Keratinocyte (primary cell): ENCODE results near the gene THOC7. TPM values are rescaled to one million over a fixed set of nuclear protein-coding genes. Genes with fewer than 3 reads are reported as not detected.

Experiments
- DNase-seq: peaks from one replicate; pipeline ENCODE4 v3.0.0-alpha.2; 2011; ENCODE audit warnings: low read depth, missing footprints, low spot score
- FAIRE-seq: peaks from 2 replicates; lab custom pipeline; 2011; peaks lifted over from hg19 to GRCh38; lab: Jason Lieb, UNC
- H2AFZ ChIP-seq: 2 replicates; pipeline ENCODE4 v1.6.0; 2012; ENCODE audit warnings: low read length, control low read depth, inconsistent platforms; ENCODE audit not compliant: control insufficient read depth
- H3K27ac ChIP-seq: 2 replicates; pipeline ENCODE4 v1.5.1; 2011; ENCODE audit warnings: low read length; ENCODE audit not compliant: control insufficient read depth, insufficient read depth
- H3K27me3 ChIP-seq: 3 replicates; pipeline ENCODE4 v1.6.0; 2011; ENCODE audit warnings: low read length; ENCODE audit not compliant: control insufficient read depth, insufficient read depth; ENCODE audit errors: extremely low read depth
- H3K36me3 ChIP-seq, 2 experiments: 2 replicates in 1 of 2; 3 replicates in 1 of 2; pipeline ENCODE4 v1.5.1; 2011; ENCODE audit warnings: low read length in 2 of 2, mild to moderate bottlenecking in 1 of 2; ENCODE audit not compliant: control insufficient read depth in 2 of 2, insufficient read depth in 2 of 2; ENCODE audit errors: extremely low read depth in 1 of 2
- H3K4me1 ChIP-seq: 3 replicates; pipeline ENCODE4 v1.5.1; 2011; ENCODE audit warnings: low read length; ENCODE audit not compliant: control insufficient read depth, insufficient read depth; ENCODE audit errors: extremely low read depth
- H3K4me2 ChIP-seq: 3 replicates; pipeline ENCODE4 v1.6.0; 2011; ENCODE audit warnings: low read depth, low read length; ENCODE audit not compliant: control insufficient read depth, insufficient read depth; ENCODE audit errors: extremely low read depth
- H3K4me3 ChIP-seq, 3 experiments: fragments of 200-600 bp in 1 of 3; sonication (generic) in 1 of 3; 2 replicates in 2 of 3; 3 replicates in 1 of 3; pipeline ENCODE4 v1.5.1; 2011 to 2016; ENCODE audit warnings: low read length in 3 of 3, mild to moderate bottlenecking in 3 of 3, control low read depth in 2 of 3, inconsistent platforms in 1 of 3, low read depth in 1 of 3, mixed read lengths in 1 of 3, mixed run types in 1 of 3, moderate library complexity in 1 of 3; ENCODE audit not compliant: control insufficient read depth in 2 of 3, insufficient read depth in 2 of 3; ENCODE audit errors: extremely low read depth in 1 of 3
- H3K79me2 ChIP-seq: 2 replicates; pipeline ENCODE4 v1.6.0; 2012; ENCODE audit warnings: low read length; ENCODE audit not compliant: control insufficient read depth, insufficient read depth
- H3K9ac ChIP-seq: 3 replicates; pipeline ENCODE4 v1.6.0; 2011; ENCODE audit warnings: low read length; ENCODE audit not compliant: control insufficient read depth, insufficient read depth; ENCODE audit errors: extremely low read depth
- H3K9me1 ChIP-seq: 3 replicates; pipeline ENCODE4 v1.6.0; 2011; ENCODE audit warnings: low read length; ENCODE audit not compliant: control insufficient read depth, insufficient read depth; ENCODE audit errors: extremely low read depth
- H3K9me3 ChIP-seq: 2 replicates; pipeline ENCODE4 v1.5.1; 2012; ENCODE audit warnings: low read depth, low read length; ENCODE audit not compliant: control insufficient read depth
- H4K20me1 ChIP-seq: 3 replicates; pipeline ENCODE4 v1.6.0; 2011; ENCODE audit warnings: low read length; ENCODE audit not compliant: control insufficient read depth, insufficient read depth; ENCODE audit errors: extremely low read depth
- EZH2 ChIP-seq: IDR thresholded peaks from one replicate; pipeline ENCODE4 v1.6.1; 2012; ENCODE audit warnings: inconsistent platforms, mild to moderate bottlenecking, low read length, moderate library complexity
- dilution Hi-C: fragments of 300-500 bp; cut with MboI; formaldehyde crosslinking; loops from one replicate; pipeline ENCODE4 v1.7.0; 2020; ENCODE audit warnings: low sequenced_read_pairs; ENCODE audit not compliant: extremely low pct_ligation_motif_present
- polyA plus RNA-seq, 5 experiments: library from polyadenylated mRNA; depleted of rRNA in 3 of 5; stranded (reverse) in 3 of 5; stranded (forward) in 1 of 5; unstranded in 1 of 5; fragments of >200 nt; gene quantifications; 1 replicate in 1 of 5; 2 replicates in 3 of 5; 3 replicates in 1 of 5; pipeline versions ENCODE4 v1.2.1 to v1.2.3, GENCODE V29; 2011 to 2012; ENCODE audit warnings: missing spikeins in 2 of 5, low read depth in 1 of 5, low replicate concordance in 1 of 5
- TF ChIP-seq, protein P1 (sequence below), 3 experiments: IDR thresholded peaks in 1 of 3; conservative IDR thresholded peaks in 1 of 3; optimal IDR thresholded peaks in 1 of 3; 2 replicates in 2 of 3; 3 replicates in 1 of 3; pipeline versions ENCODE3 to v1.5.1; 2011; ENCODE audit warnings: low read length in 3 of 3, mild to moderate bottlenecking in 3 of 3, moderate library complexity in 2 of 3, control low read depth in 1 of 3, inconsistent platforms in 1 of 3; ENCODE audit not compliant: insufficient read depth in 2 of 3; ENCODE audit errors: extremely low read depth in 1 of 3

The THOC7 gene
- polyA plus RNA-seq, 1 donor (not counting 4 experiments of a cell fraction or from before 2014, with no cell fraction given) = 131 TPM

- dilution Hi-C loops = no loop called here
- Histone ChIP-seq H3K4me1 (peaks cover 19% of the 10 kb centered on the region), H3K36me3 (no peaks in the 10 kb centered on the region), H3K79me2 (peaks cover 77% of the 10 kb centered on the region), H2AFZ (no peak overlapping the region), H3K4me3 (no peak overlapping the region), H3K9me1 (no peaks in the 10 kb centered on the region), H4K20me1 (no peaks in the 10 kb centered on the region), H3K4me2 (no peak overlapping the region), H3K9ac (no peak overlapping the region), H3K27me3 (no peaks in the 10 kb centered on the region), H3K9me3 (no peaks in the 10 kb centered on the region), H3K27ac (no peak overlapping the region)
- TF ChIP-seq, protein P1, sequence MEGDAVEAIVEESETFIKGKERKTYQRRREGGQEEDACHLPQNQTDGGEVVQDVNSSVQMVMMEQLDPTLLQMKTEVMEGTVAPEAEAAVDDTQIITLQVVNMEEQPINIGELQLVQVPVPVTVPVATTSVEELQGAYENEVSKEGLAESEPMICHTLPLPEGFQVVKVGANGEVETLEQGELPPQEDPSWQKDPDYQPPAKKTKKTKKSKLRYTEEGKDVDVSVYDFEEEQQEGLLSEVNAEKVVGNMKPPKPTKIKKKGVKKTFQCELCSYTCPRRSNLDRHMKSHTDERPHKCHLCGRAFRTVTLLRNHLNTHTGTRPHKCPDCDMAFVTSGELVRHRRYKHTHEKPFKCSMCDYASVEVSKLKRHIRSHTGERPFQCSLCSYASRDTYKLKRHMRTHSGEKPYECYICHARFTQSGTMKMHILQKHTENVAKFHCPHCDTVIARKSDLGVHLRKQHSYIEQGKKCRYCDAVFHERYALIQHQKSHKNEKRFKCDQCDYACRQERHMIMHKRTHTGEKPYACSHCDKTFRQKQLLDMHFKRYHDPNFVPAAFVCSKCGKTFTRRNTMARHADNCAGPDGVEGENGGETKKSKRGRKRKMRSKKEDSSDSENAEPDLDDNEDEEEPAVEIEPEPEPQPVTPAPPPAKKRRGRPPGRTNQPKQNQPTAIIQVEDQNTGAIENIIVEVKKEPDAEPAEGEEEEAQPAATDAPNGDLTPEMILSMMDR (optimal IDR thresholded peaks at IDR 0.05 in 1 of 3, IDR thresholded peaks at IDR 0.05 in 1 of 3, conservative IDR thresholded peaks at IDR 0.05 in 1 of 3; ENCODE audit: extremely low read depth in 1 of 3, insufficient read depth in 2 of 3, low read length in 3 of 3) = no peak
- TF ChIP-seq EZH2 = no peak
- DNase-seq (no peak), FAIRE-seq (no peak)
Measured at GRCh38 chr3:63870615-63871005, 7.0 kb upstream of the THOC7 start.

DNA sequence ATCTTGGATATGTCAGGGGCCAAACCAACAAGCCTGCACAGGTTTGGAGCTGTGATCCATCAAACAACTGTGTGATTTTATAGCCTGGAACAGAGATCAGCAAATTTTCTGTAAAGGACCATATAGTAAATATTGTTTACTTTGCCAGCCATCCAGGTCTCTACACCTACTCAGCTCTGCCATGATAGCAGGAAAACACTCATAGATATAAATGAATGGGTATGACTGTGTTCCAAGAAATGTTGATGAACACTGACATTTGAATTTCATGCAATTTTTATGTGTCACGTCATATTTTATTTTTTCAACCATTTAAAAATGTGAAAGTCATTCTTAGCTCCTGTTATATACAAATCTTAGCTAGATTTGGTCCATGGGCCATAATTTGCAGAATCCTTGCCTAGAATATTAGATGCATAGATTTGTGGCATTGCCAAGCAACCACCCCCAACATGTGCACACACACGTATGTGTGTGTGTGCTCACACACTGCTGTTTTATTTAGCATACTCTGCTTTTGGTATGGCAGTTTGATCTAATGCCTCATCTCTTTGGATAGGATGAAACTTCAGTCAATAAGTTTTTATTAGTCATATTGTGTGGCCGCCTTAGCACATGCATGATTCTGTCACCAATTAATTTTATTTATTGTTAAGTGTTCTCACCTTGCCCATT lies 6.5 kb upstream of the THOC7 start:
- TF ChIP-seq EZH2 = no peak
- TF ChIP-seq, protein P1 (optimal IDR thresholded peaks at IDR 0.05 in 1 of 3, IDR thresholded peaks at IDR 0.05 in 1 of 3, conservative IDR thresholded peaks at IDR 0.05 in 1 of 3; ENCODE audit: extremely low read depth in 1 of 3, insufficient read depth in 2 of 3, low read length in 3 of 3) = no peak
- Histone ChIP-seq H3K27ac (no peak overlapping the region), H3K4me1 (peaks cover 21% of the 10 kb centered on the region), H3K4me2 (no peak overlapping the region), H3K36me3 (no peaks in the 10 kb centered on the region), H3K79me2 (peaks cover 75% of the 10 kb centered on the region), H3K9me1 (no peaks in the 10 kb centered on the region), H2AFZ (no peak overlapping the region), H4K20me1 (no peaks in the 10 kb centered on the region), H3K9ac (no peak overlapping the region), H3K4me3 (no peak overlapping the region), H3K27me3 (no peaks in the 10 kb centered on the region), H3K9me3 (no peaks in the 10 kb centered on the region)
- no peak for FAIRE-seq
- dilution Hi-C loops = no loop called here
- DNase-seq = no peak
